Esophagus muscularis mucosa (tissue), 4 donors: ENCODE measurements around the gene CRYBA1. TPM values are rescaled to one million over a fixed set of nuclear protein-coding genes. Genes with fewer than 3 reads are reported as not detected.

ENCODE experiments used
- DNase-seq: peaks from one replicate; pipeline ENCODE4 v3.0.0-alpha.2; 2017; ENCODE audit errors: extremely low spot score
- H3K27ac ChIP-seq, 4 donors: fragments of 200-600 bp; sonication (generic); replicated peaks in 1 of 4; 1 replicate in 3 of 4; 2 replicates in 1 of 4; pipeline ENCODE4 v1.5.1; 2016 to 2019; ENCODE audit warnings: mild to moderate bottlenecking in 1 of 4
- H3K27me3 ChIP-seq, 4 donors: fragments of 200-600 bp; sonication (generic); one replicate each; pipeline versions ENCODE4 v1.5.1 to v1.6.0; 2016 to 2019
- H3K36me3 ChIP-seq, 4 donors: fragments of 200-600 bp; sonication (generic); one replicate each; pipeline ENCODE4 v1.5.1; 2016 to 2019
- H3K4me1 ChIP-seq, 4 donors: fragments of 200-600 bp; sonication (generic); one replicate each; pipeline ENCODE4 v1.5.1; 2016 to 2019
- H3K4me3 ChIP-seq, 4 donors: fragments of 200-600 bp; sonication (generic); 1 replicate in 2 of 4; 2 replicates in 2 of 4; pipeline ENCODE4 v1.5.1; 2016 to 2019; ENCODE audit warnings: mild to moderate bottlenecking in 4 of 4, moderate library complexity in 1 of 4
- H3K9me3 ChIP-seq, 4 donors: fragments of 200-600 bp; sonication (generic); 1 replicate in 3 of 4; 2 replicates in 1 of 4; pipeline ENCODE4 v1.5.1; 2016 to 2019
- CTCF ChIP-seq, 3 experiments: fragments of 200-600 bp in 2 of 3; fragments of 450-650 bp in 1 of 3; sonication (generic) in 2 of 3; IDR thresholded peaks; one replicate each; pipeline ENCODE4 v1.5.1; 2017 to 2019; ENCODE audit warnings: antibody characterized with exemption in 3 of 3, mild to moderate bottlenecking in 2 of 3, moderate library complexity in 1 of 3
- EP300 ChIP-seq: sonication (generic); formaldehyde crosslinking; IDR thresholded peaks from one replicate; pipeline ENCODE4 v1.6.1; 2017; ENCODE audit warnings: antibody characterized with exemption
- POLR2A ChIP-seq: fragments of 450-650 bp; IDR thresholded peaks from one replicate; pipeline ENCODE4 v1.6.1; 2017; ENCODE audit warnings: antibody characterized with exemption, moderate library complexity, mild to moderate bottlenecking, low read depth
- POLR2AphosphoS5 ChIP-seq, 2 donors: sonication (generic); formaldehyde crosslinking; IDR thresholded peaks; one replicate each; pipeline ENCODE4 v1.6.1; 2017; ENCODE audit warnings: antibody characterized with exemption in 2 of 2
- WGBS: methylation state at CpG from one replicate; pipeline ENCODE4 v1.1.5; 2018; 5-methylcytosine and 5-hydroxymethylcytosine counted together
- intact Hi-C: fragments of 100-400 bp; cut with DNase I; formaldehyde crosslinking; loops from one replicate; pipeline ENCODE4 v1.15.1; 2023
- total RNA-seq, 4 donors: library from RNA; depleted of rRNA; stranded (reverse); fragments of >200 nt; gene quantifications; one replicate each; pipeline versions ENCODE4 v1.1.0 to v1.2.1, GENCODE V29; 2016

Gene CRYBA1
- total RNA-seq, 4 donors from 2014 or later = not detected

GRCh38 chr17:29240968-29241963 lies 5.4 kb upstream of the CRYBA1 start:
- no peak overlapping the region for H3K4me3 ChIP-seq
- H3K9me3 ChIP-seq = no peaks in the 10 kb centered on the region
- peaks cover 0 to 4% (median 0%) of the 10 kb centered on the region in 4 donors for H3K36me3 ChIP-seq
- H3K4me1 ChIP-seq = peaks cover 6 to 17% (median 7%) of the 10 kb centered on the region in 4 donors
- peak; percentile 90 for DNase-seq
- no peak for TF ChIP-seq POLR2A
- TF ChIP-seq POLR2AphosphoS5 (IDR thresholded peaks at IDR 0.05) = peak; percentile 47 to 51
- H3K27ac ChIP-seq = peak overlapping the region in 3 of 4 donors; percentile 18 to 47 (median 33)
- intact Hi-C loops = no loop called here
- H3K27me3 ChIP-seq = no peaks in the 10 kb centered on the region
- 83% methylated on average over 9 of the region's 9 CpGs for WGBS

- DNase-seq = no peak
- Histone ChIP-seq H3K4me3 (no peak overlapping the region), H3K9me3 (no peaks in the 10 kb centered on the region), H3K36me3 (peaks cover 0 to 4% (median 0%) of the 10 kb centered on the region in 4 donors), H3K4me1 (peaks cover 6 to 17% (median 7%) of the 10 kb centered on the region in 4 donors), H3K27me3 (no peaks in the 10 kb centered on the region), H3K27ac (no peak overlapping the region)
- intact Hi-C loops = no loop called here
- 100% methylated on average over 1 of the region's 1 CpG for WGBS
- no peak for TF ChIP-seq CTCF (IDR thresholded peaks at IDR 0.05)
- no peak for TF ChIP-seq POLR2A
- no peak for TF ChIP-seq EP300
These were observed 4.6 kb upstream of the CRYBA1 start for GRCh38 chr17:29242051-29242450.

GRCh38 chr17:29242790-29243189 lies 3.9 kb upstream of the CRYBA1 start:
- no peak overlapping the region for H3K4me3 ChIP-seq
- TF ChIP-seq POLR2A (no peak), EP300 (no peak), CTCF (IDR thresholded peaks at IDR 0.05) (no peak)
- intact Hi-C loops = no loop called here
- no peaks in the 10 kb centered on the region for H3K27me3 ChIP-seq
- WGBS = over 99% methylated on average over 5 of the region's 6 CpGs
- DNase-seq = peak; percentile 42
- no peaks in the 10 kb centered on the region for H3K9me3 ChIP-seq
- H3K27ac ChIP-seq = no peak overlapping the region
- peaks cover 6 to 17% (median 7%) of the 10 kb centered on the region in 4 donors for H3K4me1 ChIP-seq
- no peaks in the 10 kb centered on the region for H3K36me3 ChIP-seq

- 52% methylated on average over 4 of the region's 4 CpGs for WGBS
- Histone ChIP-seq H3K9me3 (no peaks in the 10 kb centered on the region), H3K27ac (no peak overlapping the region), H3K4me1 (peaks cover 6 to 12% (median 7%) of the 10 kb centered on the region in 4 donors), H3K36me3 (no peaks in the 10 kb centered on the region), H3K4me3 (no peak overlapping the region), H3K27me3 (no peaks in the 10 kb centered on the region)
- intact Hi-C loops = no loop called here
- DNase-seq = peak; percentile 68
- TF ChIP-seq POLR2AphosphoS5 (IDR thresholded peaks at IDR 0.05) (no peak), POLR2A (no peak), CTCF (IDR thresholded peaks at IDR 0.05) (peak; percentile 7 to 41 (median 10))
These were observed 2.9 kb upstream of the CRYBA1 start for GRCh38 chr17:29243792-29244191.

GRCh38 chr17:29245401-29245800 lies 1.3 kb upstream of the CRYBA1 start:
- Histone ChIP-seq H3K9me3 (no peaks in the 10 kb centered on the region), H3K27ac (no peak overlapping the region), H3K4me3 (no peak overlapping the region), H3K27me3 (no peaks in the 10 kb centered on the region), H3K4me1 (peaks cover 6 to 12% (median 7%) of the 10 kb centered on the region in 4 donors), H3K36me3 (no peaks in the 10 kb centered on the region)
- intact Hi-C loops = no loop called here
- TF ChIP-seq CTCF (IDR thresholded peaks at IDR 0.05) = no peak
- no peak for TF ChIP-seq POLR2A
- peak; percentile 80 for DNase-seq
- 90% methylated on average over 6 of the region's 6 CpGs for WGBS
